ENCODE measurements around the gene TMEM9. TPM values are rescaled to one million over a fixed set of nuclear protein-coding genes. Genes with fewer than 3 reads are reported as not detected.

The TMEM9 gene
- total and polyA plus RNA-seq, 2 donors (not counting 3 experiments of a cell fraction or from before 2014, with no cell fraction given): 39.3 to 96.1 TPM

DNA sequence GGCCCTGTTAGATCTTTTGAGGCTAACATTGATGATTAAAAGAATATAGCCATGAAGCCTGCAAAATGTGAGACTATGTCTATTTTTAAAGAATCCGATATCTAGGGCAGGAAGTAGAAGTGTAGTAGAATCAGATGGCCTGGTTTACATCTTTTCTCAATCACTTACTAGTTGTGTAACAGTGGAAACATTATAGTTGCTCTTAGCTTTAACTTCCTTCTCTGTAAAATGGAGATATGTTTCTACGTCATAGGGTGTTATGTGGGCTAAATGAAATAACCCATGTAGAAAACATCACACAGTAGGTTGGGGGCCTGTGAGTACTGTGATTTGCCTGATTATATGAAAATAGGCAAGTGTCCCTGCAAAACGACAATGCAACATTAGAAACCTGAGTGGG is 31.9 kb upstream of the TMEM9 start:
- Histone ChIP-seq H3K9ac (replicated peaks; ENCODE audit: extremely low read depth, insufficient read depth, low read length) (no peak overlapping the region), H3K27me3 (ENCODE audit: control insufficient read depth in 2 of 2, insufficient read depth in 2 of 2, low read length in 2 of 2) (peaks cover 5 to 21% of the 10 kb centered on the region in 2 experiments), H3K9me3 (replicated peaks; ENCODE audit: control insufficient read depth, insufficient read depth, low read length) (no peaks in the 10 kb centered on the region), H3K36me3 (ENCODE audit: control insufficient read depth in 2 of 2, extremely low read depth in 1 of 2, insufficient read depth in 2 of 2, low read length in 2 of 2) (no peaks in the 10 kb centered on the region), H3K4me1 (ENCODE audit: control insufficient read depth, extremely low read depth, insufficient read depth, low read length) (no peaks in the 10 kb centered on the region), H3K9me1 (replicated peaks; ENCODE audit: control insufficient read depth, extremely low read depth, insufficient read depth, low read length) (no peaks in the 10 kb centered on the region), H3K27ac (ENCODE audit: insufficient read depth, low read depth, low read length) (no peak overlapping the region), H3K79me2 (ENCODE audit: control insufficient read depth, insufficient read depth, low read length) (no peaks in the 10 kb centered on the region), H4K20me1 (replicated peaks; ENCODE audit: control insufficient read depth, extremely low read depth, insufficient read depth, low read length) (no peaks in the 10 kb centered on the region), H3K4me2 (ENCODE audit: insufficient read depth, low read length) (no peak overlapping the region), H2AFZ (ENCODE audit: low read depth, low read length) (no peak overlapping the region), H3K4me3 (replicated peaks in 1 of 3; ENCODE audit: insufficient read depth in 1 of 3, low read depth in 1 of 3, low read length in 3 of 3) (no peak overlapping the region)
- DNase-seq (ENCODE audit: low read depth, low spot score): no peak
- CTCF ChIA-PET: no interaction called here
- POLR2A ChIA-PET: no interaction called here
- dilution Hi-C loops (cut with MboI; ENCODE audit: extremely low pct_ligation_motif_present, low sequenced_read_pairs) (no loop called here), intact Hi-C loops (cut with micrococcal nuclease) (no loop called here)
- FAIRE-seq: no peak
- BruUV-seq (replicated peaks): no TSS peak
- TF ChIP-seq, protein P1, sequence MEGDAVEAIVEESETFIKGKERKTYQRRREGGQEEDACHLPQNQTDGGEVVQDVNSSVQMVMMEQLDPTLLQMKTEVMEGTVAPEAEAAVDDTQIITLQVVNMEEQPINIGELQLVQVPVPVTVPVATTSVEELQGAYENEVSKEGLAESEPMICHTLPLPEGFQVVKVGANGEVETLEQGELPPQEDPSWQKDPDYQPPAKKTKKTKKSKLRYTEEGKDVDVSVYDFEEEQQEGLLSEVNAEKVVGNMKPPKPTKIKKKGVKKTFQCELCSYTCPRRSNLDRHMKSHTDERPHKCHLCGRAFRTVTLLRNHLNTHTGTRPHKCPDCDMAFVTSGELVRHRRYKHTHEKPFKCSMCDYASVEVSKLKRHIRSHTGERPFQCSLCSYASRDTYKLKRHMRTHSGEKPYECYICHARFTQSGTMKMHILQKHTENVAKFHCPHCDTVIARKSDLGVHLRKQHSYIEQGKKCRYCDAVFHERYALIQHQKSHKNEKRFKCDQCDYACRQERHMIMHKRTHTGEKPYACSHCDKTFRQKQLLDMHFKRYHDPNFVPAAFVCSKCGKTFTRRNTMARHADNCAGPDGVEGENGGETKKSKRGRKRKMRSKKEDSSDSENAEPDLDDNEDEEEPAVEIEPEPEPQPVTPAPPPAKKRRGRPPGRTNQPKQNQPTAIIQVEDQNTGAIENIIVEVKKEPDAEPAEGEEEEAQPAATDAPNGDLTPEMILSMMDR (IDR thresholded peaks at IDR 0.05; ENCODE audit: extremely low read depth in 1 of 2, insufficient read depth in 1 of 2, low read depth in 1 of 2, low read length in 2 of 2): no peak
- TF ChIP-seq, protein P2, sequence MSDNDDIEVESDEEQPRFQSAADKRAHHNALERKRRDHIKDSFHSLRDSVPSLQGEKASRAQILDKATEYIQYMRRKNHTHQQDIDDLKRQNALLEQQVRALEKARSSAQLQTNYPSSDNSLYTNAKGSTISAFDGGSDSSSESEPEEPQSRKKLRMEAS (IDR thresholded peaks at IDR 0.05; ENCODE audit: insufficient read depth, insufficient read length): no peak
- TF ChIP-seq EZH2 (IDR thresholded peaks at IDR 0.05; ENCODE audit: borderline replicate concordance, low read depth, low read length, severe bottlenecking) (no peak), POLR2AphosphoS5 (IDR thresholded peaks at IDR 0.05; ENCODE audit: insufficient read depth, low read depth, low read length) (no peak), POLR2A (IDR thresholded peaks at IDR 0.05; ENCODE audit: low read depth, low read length) (no peak), GATA2 (IDR thresholded peaks at IDR 0.05; ENCODE audit: insufficient read depth, insufficient read length, low read depth, low read length) (no peak), MYC (IDR thresholded peaks at IDR 0.05; ENCODE audit: low read depth, low read length) (no peak)
